ENCODE measurements around the gene POLN.

POLN gene

GRCh38 chr4:2071252-2071911 is 170.5 kb downstream of the POLN start:
- DNase-seq (ENCODE audit: low read depth in 2 of 2): no peak
- TF ChIP-seq, protein P1, sequence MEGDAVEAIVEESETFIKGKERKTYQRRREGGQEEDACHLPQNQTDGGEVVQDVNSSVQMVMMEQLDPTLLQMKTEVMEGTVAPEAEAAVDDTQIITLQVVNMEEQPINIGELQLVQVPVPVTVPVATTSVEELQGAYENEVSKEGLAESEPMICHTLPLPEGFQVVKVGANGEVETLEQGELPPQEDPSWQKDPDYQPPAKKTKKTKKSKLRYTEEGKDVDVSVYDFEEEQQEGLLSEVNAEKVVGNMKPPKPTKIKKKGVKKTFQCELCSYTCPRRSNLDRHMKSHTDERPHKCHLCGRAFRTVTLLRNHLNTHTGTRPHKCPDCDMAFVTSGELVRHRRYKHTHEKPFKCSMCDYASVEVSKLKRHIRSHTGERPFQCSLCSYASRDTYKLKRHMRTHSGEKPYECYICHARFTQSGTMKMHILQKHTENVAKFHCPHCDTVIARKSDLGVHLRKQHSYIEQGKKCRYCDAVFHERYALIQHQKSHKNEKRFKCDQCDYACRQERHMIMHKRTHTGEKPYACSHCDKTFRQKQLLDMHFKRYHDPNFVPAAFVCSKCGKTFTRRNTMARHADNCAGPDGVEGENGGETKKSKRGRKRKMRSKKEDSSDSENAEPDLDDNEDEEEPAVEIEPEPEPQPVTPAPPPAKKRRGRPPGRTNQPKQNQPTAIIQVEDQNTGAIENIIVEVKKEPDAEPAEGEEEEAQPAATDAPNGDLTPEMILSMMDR (IDR thresholded peaks at IDR 0.05; ENCODE audit: low read depth, low read length): no peak
- no peak overlapping the region for H3K4me3 ChIP-seq (replicated peaks in 1 of 2; ENCODE audit: low read depth in 2 of 2, low read length in 2 of 2)

DNA sequence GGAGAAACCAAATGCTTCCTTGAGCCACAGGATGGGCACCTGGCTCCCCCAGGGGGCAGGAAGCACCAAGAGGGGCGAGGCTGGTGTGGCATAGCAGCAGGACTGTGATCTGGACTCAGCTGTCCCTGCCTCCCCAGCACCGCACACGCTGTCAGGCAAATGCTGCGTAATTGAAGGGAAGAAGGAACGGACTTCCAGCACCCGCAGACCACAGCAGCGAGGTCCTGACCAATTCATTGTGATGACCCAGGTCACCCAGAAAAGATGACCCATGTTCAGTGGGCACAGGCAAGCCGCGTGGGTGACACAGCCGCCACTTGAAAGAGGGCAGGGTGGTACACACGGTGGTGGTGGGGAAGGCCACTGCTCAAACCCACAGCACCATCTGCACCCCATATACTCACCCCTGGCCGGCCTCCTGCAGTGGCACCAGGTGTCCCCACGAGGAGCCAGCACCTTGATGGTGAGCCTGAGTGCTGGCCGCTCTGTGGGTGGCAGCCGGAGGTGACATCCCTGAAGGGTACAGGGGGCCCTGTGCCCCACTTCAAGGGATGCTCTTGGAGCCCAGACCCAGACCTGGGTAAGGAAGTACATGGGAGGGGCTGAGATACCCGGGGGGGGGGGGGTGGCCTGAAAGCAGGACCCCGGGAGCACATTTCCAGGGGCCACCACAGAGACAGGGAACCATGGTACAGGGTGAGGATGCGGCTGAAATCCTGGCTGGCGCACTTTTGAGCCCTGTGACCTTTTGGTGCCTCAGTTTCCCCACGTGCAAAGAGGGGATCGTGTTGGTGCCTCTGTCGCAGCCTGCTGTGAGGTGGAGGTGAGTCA is 171.3 kb downstream of the POLN start:
- DNase-seq (ENCODE audit: low read depth in 2 of 2): no peak
- H3K4me3 ChIP-seq (replicated peaks in 1 of 2; ENCODE audit: low read depth in 2 of 2, low read length in 2 of 2): no peak overlapping the region
- TF ChIP-seq, protein P1 (IDR thresholded peaks at IDR 0.05; ENCODE audit: low read depth, low read length): no peak

DNA sequence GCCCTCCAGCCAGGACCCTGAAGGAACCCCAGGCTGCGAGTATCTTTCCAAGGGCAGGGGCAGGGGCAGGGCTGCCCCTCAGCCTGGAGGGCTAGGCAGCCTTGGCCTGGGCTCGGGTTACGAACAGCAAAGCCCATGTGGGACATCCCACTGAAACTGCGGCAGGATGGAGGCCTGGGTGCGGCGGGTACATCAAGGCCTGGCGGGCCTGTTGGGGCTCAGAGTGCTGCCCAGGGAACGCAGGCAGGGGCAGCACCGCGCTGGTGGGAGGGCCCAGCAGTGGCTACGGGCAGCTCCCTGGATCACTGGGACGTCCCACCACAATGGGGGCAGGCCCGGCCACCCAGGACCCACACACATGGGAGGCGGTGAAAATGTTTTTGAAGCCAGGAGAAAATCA is 171.9 kb downstream of the POLN start:
- no peak overlapping the region for H3K4me3 ChIP-seq (replicated peaks in 1 of 2; ENCODE audit: low read depth in 2 of 2, low read length in 2 of 2)
- TF ChIP-seq, protein P1 (IDR thresholded peaks at IDR 0.05; ENCODE audit: low read depth, low read length): no peak
- DNase-seq (ENCODE audit: low read depth in 2 of 2): no peak

- TF ChIP-seq, protein P1 (IDR thresholded peaks at IDR 0.05; ENCODE audit: low read depth, low read length): no peak
- no peak overlapping the region for H3K4me3 ChIP-seq (replicated peaks in 1 of 2; ENCODE audit: low read depth in 2 of 2, low read length in 2 of 2)
- no peak for DNase-seq (ENCODE audit: low read depth in 2 of 2)
Measured at GRCh38 chr4:2069161-2069971, 172.6 kb downstream of the POLN start.

DNA sequence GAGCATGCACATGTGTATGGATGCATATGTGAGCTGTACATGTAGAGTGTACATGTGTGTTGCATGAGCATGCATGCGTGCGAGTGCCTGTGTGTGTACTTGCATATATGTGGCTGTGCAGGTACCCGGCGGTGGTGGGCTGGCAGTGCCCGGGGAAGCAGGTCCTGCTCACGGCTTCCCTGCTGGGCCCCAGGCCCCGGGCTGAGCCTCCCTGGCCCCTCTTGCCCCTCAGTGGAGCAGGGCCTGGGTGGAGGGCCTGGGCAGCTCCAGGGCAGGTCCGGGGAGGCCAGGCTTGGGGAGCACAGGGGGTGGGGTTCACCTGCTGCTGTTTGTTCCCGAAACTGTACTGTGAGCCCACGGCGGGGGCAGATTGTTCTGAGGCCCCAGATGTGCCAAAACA is 173.4 kb downstream of the POLN start:
- H3K4me3 ChIP-seq (replicated peaks in 1 of 2; ENCODE audit: low read depth in 2 of 2, low read length in 2 of 2): no peak overlapping the region
- TF ChIP-seq, protein P1 (IDR thresholded peaks at IDR 0.05; ENCODE audit: low read depth, low read length): no peak
- DNase-seq (ENCODE audit: low read depth in 2 of 2): no peak

DNA sequence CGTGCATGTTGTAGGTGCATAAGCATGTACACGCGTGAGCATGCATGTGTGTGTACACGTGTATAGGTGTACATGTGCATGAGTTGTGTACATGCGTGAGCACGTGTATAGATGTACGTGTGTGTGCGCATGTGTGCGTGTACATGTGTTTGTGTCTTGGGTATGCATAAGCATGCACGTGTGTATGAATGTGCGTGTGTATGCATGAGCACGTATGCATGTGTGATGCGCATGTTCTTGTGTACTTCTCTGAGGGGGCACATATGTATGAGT is 173.8 kb downstream of the POLN start:
- TF ChIP-seq, protein P1 (IDR thresholded peaks at IDR 0.05; ENCODE audit: low read depth, low read length): no peak

More for the DNA sequence above, 173.8 kb downstream of the POLN start:
- no peak for DNase-seq (ENCODE audit: low read depth in 2 of 2)
- no peak overlapping the region for H3K4me3 ChIP-seq (replicated peaks in 1 of 2; ENCODE audit: low read depth in 2 of 2, low read length in 2 of 2)

Measured in cardiac fibroblast (primary cell).